ENCODE results near the gene CD6.

DNA sequence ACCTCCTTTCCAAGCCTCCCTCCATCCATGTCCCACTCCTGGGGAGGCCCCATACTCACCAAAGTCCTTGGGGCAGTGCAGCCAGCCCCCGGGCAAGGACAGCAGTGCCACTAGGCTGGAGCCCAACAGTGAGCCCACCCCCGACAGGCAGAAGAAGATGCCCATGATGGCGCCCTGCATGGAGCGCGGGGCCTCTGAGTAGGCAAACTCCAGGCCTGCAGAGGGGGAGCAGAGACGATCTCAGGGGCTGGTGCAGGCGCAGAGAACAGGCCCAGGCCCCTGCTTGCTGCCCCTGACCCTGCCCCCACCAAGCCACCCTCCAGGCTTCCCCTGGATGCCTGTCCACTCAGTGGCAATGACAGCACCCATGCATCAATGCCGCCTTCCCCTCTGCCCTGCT, 33.7 kb upstream of the CD6 start:
- TF ChIP-seq, protein P1, sequence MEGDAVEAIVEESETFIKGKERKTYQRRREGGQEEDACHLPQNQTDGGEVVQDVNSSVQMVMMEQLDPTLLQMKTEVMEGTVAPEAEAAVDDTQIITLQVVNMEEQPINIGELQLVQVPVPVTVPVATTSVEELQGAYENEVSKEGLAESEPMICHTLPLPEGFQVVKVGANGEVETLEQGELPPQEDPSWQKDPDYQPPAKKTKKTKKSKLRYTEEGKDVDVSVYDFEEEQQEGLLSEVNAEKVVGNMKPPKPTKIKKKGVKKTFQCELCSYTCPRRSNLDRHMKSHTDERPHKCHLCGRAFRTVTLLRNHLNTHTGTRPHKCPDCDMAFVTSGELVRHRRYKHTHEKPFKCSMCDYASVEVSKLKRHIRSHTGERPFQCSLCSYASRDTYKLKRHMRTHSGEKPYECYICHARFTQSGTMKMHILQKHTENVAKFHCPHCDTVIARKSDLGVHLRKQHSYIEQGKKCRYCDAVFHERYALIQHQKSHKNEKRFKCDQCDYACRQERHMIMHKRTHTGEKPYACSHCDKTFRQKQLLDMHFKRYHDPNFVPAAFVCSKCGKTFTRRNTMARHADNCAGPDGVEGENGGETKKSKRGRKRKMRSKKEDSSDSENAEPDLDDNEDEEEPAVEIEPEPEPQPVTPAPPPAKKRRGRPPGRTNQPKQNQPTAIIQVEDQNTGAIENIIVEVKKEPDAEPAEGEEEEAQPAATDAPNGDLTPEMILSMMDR (IDR thresholded peaks at IDR 0.05; ENCODE audit: extremely low read depth in 1 of 2, insufficient read depth in 1 of 2, low read depth in 1 of 2, low read length in 2 of 2): no peak
- no peak for TF ChIP-seq POLR2A (IDR thresholded peaks at IDR 0.05; ENCODE audit: low read depth, low read length)
- no peak for TF ChIP-seq JUN (IDR thresholded peaks at IDR 0.05; ENCODE audit: borderline replicate concordance, insufficient read depth, insufficient read length, low read depth)
- TF ChIP-seq GATA2 (IDR thresholded peaks at IDR 0.05; ENCODE audit: insufficient read depth, insufficient read length, low read depth, low read length): no peak
- no peak for TF ChIP-seq POLR2AphosphoS5 (IDR thresholded peaks at IDR 0.05; ENCODE audit: insufficient read depth, low read depth, low read length)
- TF ChIP-seq, protein P2, sequence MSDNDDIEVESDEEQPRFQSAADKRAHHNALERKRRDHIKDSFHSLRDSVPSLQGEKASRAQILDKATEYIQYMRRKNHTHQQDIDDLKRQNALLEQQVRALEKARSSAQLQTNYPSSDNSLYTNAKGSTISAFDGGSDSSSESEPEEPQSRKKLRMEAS (IDR thresholded peaks at IDR 0.05; ENCODE audit: insufficient read depth, insufficient read length): no peak
- no peak for TF ChIP-seq EZH2 (IDR thresholded peaks at IDR 0.05; ENCODE audit: borderline replicate concordance, low read depth, low read length, severe bottlenecking)
- no peak for TF ChIP-seq MYC (IDR thresholded peaks at IDR 0.05; ENCODE audit: low read depth, low read length)
- TF ChIP-seq FOS (IDR thresholded peaks at IDR 0.05; ENCODE audit: borderline replicate concordance, insufficient read depth, low read length): no peak
